ENCODE measurements around the gene DNAI1. TPM values are rescaled to one million over a fixed set of nuclear protein-coding genes. Genes with fewer than 3 reads are reported as not detected.
"Not testable (repeated sequence)": the region's sequence is repeated elsewhere in the genome, so short reads cannot be mapped to it uniquely, and the experiment has no call there.

Gene DNAI1
- total RNA-seq, 2 experiments from 2014 or later = not detected

DNA sequence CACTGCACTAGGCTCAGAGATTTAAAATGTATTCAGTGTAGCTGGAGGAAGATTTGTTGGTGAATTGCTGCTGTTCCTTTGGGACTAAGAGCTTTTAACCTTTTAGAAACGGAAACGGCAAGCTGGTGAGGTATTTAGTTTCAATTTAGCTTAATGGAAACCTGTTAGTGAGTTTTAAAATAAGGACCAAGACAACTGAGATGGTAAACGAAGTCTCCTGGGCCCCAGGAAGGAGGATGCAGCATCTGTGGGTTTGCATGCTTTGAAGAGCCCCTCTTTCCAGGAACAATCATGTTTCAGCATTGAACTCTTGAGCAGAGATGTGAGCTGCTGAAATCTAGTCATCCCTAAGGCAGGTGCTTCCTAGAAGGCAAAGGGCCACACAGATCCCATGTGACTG, 16.5 kb downstream of the DNAI1 start:
- no peak overlapping the region for H3K4me3 ChIP-seq (ENCODE audit: low read length)
- Mint-ChIP-seq H3K9me3 (no peaks in the 10 kb centered on the region), H3K4me3 (no peak overlapping the region), H3K27ac (no peak overlapping the region), H3K27me3 (peaks cover 8% of the 10 kb centered on the region), H3K36me3 (ENCODE audit: low read depth) (no peaks in the 10 kb centered on the region), H3K4me1 (ENCODE audit: low read depth) (no peaks in the 10 kb centered on the region)
- no peaks in the 10 kb centered on the region for H3K4me1 ChIP-seq (ENCODE audit: insufficient read depth, low read length)
- no peak overlapping the region for H3K27ac ChIP-seq (ENCODE audit: low read depth in 1 of 2, low read length in 2 of 2)
- no peaks in the 10 kb centered on the region for H3K36me3 ChIP-seq (ENCODE audit: insufficient read depth, low read length)
- POLR2A ChIA-PET = no interaction called here
- peaks cover 0 to 4% of the 10 kb centered on the region in 2 experiments for H3K27me3 ChIP-seq (ENCODE audit: control insufficient read depth in 1 of 2, insufficient read depth in 2 of 2, low read length in 2 of 2)
- intact Hi-C loops (cut with DNase I, micrococcal nuclease) = no loop called here
- ATAC-seq (ENCODE audit: poor library complexity) (no peak), DNase-seq (no peak)
- no peaks in the 10 kb centered on the region for H3K9me3 ChIP-seq (ENCODE audit: control insufficient read depth in 1 of 2, insufficient read depth in 1 of 2, low read length in 2 of 2)
- CTCF ChIA-PET = no interaction called here
- TF ChIP-seq, protein P1, sequence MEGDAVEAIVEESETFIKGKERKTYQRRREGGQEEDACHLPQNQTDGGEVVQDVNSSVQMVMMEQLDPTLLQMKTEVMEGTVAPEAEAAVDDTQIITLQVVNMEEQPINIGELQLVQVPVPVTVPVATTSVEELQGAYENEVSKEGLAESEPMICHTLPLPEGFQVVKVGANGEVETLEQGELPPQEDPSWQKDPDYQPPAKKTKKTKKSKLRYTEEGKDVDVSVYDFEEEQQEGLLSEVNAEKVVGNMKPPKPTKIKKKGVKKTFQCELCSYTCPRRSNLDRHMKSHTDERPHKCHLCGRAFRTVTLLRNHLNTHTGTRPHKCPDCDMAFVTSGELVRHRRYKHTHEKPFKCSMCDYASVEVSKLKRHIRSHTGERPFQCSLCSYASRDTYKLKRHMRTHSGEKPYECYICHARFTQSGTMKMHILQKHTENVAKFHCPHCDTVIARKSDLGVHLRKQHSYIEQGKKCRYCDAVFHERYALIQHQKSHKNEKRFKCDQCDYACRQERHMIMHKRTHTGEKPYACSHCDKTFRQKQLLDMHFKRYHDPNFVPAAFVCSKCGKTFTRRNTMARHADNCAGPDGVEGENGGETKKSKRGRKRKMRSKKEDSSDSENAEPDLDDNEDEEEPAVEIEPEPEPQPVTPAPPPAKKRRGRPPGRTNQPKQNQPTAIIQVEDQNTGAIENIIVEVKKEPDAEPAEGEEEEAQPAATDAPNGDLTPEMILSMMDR (IDR thresholded peaks at IDR 0.05) = no peak

DNA sequence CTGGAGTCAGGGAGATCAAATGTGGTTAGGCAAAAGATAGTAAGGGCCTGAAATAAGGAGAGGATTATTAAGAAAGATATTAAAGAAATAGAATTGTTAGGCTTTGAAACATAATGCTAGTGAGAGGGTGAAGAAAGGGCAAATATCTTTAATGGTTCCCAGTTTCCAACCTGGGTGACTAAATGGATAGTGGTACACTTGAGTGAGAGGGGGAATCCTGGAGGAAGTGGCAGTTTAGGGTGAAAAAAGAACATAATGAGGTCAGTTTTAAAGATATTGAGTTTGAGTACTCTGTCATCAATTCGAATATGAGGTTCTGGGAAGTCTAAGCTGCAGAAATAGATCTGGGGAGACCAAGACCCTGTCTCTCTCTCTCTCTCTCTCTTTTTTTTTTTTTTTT, 18.9 kb downstream of the DNAI1 start:
- Mint-ChIP-seq H3K4me3 (no peak overlapping the region), H3K9me3 (no peaks in the 10 kb centered on the region), H3K27ac (no peak overlapping the region), H3K36me3 (ENCODE audit: low read depth) (no peaks in the 10 kb centered on the region), H3K27me3 (peaks cover 8% of the 10 kb centered on the region), H3K4me1 (ENCODE audit: low read depth) (no peaks in the 10 kb centered on the region)
- CTCF ChIA-PET = interaction anchor here (0.7 kb wide), 1 partner anchor 43 kb away, joined by 3 read pairs; no protein-coding TSS in a partner anchor
- no peaks in the 10 kb centered on the region for H3K9me3 ChIP-seq (ENCODE audit: control insufficient read depth in 1 of 2, insufficient read depth in 1 of 2, low read length in 2 of 2)
- no peak for ATAC-seq (ENCODE audit: poor library complexity)
- no peak for DNase-seq
- POLR2A ChIA-PET = no interaction called here
- H3K4me3 ChIP-seq (ENCODE audit: low read length) = no peak overlapping the region
- H3K27ac ChIP-seq (ENCODE audit: low read depth in 1 of 2, low read length in 2 of 2) = no peak overlapping the region
- intact Hi-C loops (cut with DNase I, micrococcal nuclease) = no loop called here
- no peaks in the 10 kb centered on the region for H3K4me1 ChIP-seq (ENCODE audit: insufficient read depth, low read length)
- peaks cover 0 to 4% of the 10 kb centered on the region in 2 experiments for H3K27me3 ChIP-seq (ENCODE audit: control insufficient read depth in 1 of 2, insufficient read depth in 2 of 2, low read length in 2 of 2)
- TF ChIP-seq, protein P1 (IDR thresholded peaks at IDR 0.05) = no peak
- H3K36me3 ChIP-seq (ENCODE audit: insufficient read depth, low read length) = no peaks in the 10 kb centered on the region

DNA sequence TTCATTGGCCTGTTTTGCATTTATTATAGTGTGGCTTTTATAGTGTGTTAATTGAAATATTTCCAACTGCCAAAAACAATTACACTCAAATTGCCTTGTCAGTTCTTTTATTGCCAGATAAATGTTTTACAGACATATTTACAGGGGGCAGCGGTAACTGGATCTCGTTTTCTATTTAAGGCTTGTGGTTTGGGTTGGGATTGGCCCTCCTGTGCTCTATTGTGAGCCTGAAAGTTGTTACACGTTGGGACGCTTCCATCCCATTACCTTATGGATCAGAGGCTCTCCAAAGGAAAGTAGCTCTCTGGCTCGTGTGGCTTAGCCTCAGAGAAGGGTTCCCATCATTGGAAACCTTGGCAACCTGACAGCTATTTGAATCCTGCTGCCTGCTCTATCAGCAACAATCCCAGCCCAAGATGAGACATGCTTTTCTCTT, 20.8 kb downstream of the DNAI1 start:
- intact Hi-C loops (cut with DNase I, micrococcal nuclease) = no loop called here
- Mint-ChIP-seq H3K4me1 (ENCODE audit: low read depth) (no peaks in the 10 kb centered on the region), H3K9me3 (no peaks in the 10 kb centered on the region), H3K27me3 (peaks cover 8% of the 10 kb centered on the region), H3K4me3 (no peak overlapping the region), H3K36me3 (ENCODE audit: low read depth) (no peaks in the 10 kb centered on the region), H3K27ac (no peak overlapping the region)
- no peak for ATAC-seq (ENCODE audit: poor library complexity)
- TF ChIP-seq, protein P1 (IDR thresholded peaks at IDR 0.05) = no peak
- no peak overlapping the region for H3K4me3 ChIP-seq (ENCODE audit: low read length)
- H3K27me3 ChIP-seq (ENCODE audit: control insufficient read depth in 1 of 2, insufficient read depth in 2 of 2, low read length in 2 of 2) = peaks cover 0 to 4% of the 10 kb centered on the region in 2 experiments
- no peak overlapping the region for H3K27ac ChIP-seq (ENCODE audit: low read depth in 1 of 2, low read length in 2 of 2)
- no peaks in the 10 kb centered on the region for H3K4me1 ChIP-seq (ENCODE audit: insufficient read depth, low read length)
- H3K36me3 ChIP-seq (ENCODE audit: insufficient read depth, low read length) = no peaks in the 10 kb centered on the region
- no peaks in the 10 kb centered on the region for H3K9me3 ChIP-seq (ENCODE audit: control insufficient read depth in 1 of 2, insufficient read depth in 1 of 2, low read length in 2 of 2)
- POLR2A ChIA-PET = interaction anchor here (1.0 kb wide), 1 partner anchor 167 kb away, joined by 3 read pairs; the partner anchor contains the start of gene GALT
- no peak for DNase-seq
- CTCF ChIA-PET = no interaction called here

DNA sequence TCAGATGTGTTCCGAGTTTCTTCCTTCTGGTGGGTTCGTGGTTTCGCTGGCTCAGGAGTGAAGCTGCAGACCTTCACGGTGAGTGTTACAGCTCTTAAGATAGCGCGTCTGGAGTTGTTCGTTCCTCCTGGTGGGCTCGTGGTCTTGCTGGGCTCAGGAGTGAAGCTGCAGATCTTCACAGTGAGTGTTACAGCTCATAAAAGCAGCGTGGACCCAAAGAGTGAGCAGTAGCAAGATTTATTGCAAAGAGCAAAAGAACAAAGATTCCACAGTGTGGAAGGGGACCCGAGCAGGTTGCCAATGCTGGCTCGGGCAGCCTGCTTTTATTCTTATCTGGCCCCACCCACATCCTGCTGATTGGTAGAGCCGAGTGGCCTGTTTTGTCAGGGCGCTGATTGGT, 23.0 kb downstream of the DNAI1 start:
- DNase-seq; H3K4me3 Mint-ChIP-seq; H3K27me3 Mint-ChIP-seq; CTCF ChIA-PET; H3K27me3 ChIP-seq (ENCODE audit: control insufficient read depth in 1 of 2, insufficient read depth in 2 of 2, low read length in 2 of 2); intact Hi-C loops (cut with DNase I, micrococcal nuclease); H3K4me1 ChIP-seq (ENCODE audit: insufficient read depth, low read length); H3K27ac Mint-ChIP-seq; H3K36me3 Mint-ChIP-seq (ENCODE audit: low read depth); H3K9me3 ChIP-seq (ENCODE audit: control insufficient read depth in 1 of 2, insufficient read depth in 1 of 2, low read length in 2 of 2); H3K4me3 ChIP-seq (ENCODE audit: low read length); H3K9me3 Mint-ChIP-seq; H3K36me3 ChIP-seq (ENCODE audit: insufficient read depth, low read length); H3K4me1 Mint-ChIP-seq (ENCODE audit: low read depth); H3K27ac ChIP-seq (ENCODE audit: low read depth in 1 of 2, low read length in 2 of 2); POLR2A ChIA-PET; ATAC-seq (ENCODE audit: poor library complexity): not testable (repeated sequence)

DNA sequence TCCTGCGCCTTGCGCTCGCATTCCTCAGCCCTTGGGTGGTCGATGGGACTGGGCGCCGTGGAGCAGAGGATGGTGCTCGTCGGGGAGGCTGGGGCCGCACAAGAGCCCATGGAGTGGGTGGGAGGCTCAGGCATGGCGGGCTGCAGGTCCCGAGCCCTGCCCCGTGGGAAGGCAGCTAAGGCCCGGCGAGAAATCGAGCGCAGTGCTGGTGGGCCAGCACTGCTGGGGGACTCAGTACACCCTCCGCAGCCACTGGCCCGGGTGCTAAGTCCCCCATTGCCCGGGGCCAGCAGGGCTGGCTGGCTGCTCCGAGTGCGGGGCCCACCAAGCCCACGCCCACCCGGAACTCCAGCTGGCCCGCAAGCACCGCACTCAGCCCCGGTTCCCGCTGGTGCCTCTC, 24.1 kb downstream of the DNAI1 start:
- H3K4me1 ChIP-seq (ENCODE audit: insufficient read depth, low read length); CTCF ChIA-PET; H3K4me3 Mint-ChIP-seq; H3K27ac Mint-ChIP-seq; H3K9me3 Mint-ChIP-seq; H3K27me3 ChIP-seq (ENCODE audit: control insufficient read depth in 1 of 2, insufficient read depth in 2 of 2, low read length in 2 of 2); H3K4me3 ChIP-seq (ENCODE audit: low read length); H3K36me3 Mint-ChIP-seq (ENCODE audit: low read depth); DNase-seq; H3K4me1 Mint-ChIP-seq (ENCODE audit: low read depth); H3K9me3 ChIP-seq (ENCODE audit: control insufficient read depth in 1 of 2, insufficient read depth in 1 of 2, low read length in 2 of 2); H3K36me3 ChIP-seq (ENCODE audit: insufficient read depth, low read length); intact Hi-C loops (cut with DNase I, micrococcal nuclease); POLR2A ChIA-PET; ATAC-seq (ENCODE audit: poor library complexity); H3K27me3 Mint-ChIP-seq; H3K27ac ChIP-seq (ENCODE audit: low read depth in 1 of 2, low read length in 2 of 2): not testable (repeated sequence)

Data from CD4-positive, alpha-beta T cell (primary cell).